ENCODE results near the gene GSTA4.

GSTA4 gene, protein sequence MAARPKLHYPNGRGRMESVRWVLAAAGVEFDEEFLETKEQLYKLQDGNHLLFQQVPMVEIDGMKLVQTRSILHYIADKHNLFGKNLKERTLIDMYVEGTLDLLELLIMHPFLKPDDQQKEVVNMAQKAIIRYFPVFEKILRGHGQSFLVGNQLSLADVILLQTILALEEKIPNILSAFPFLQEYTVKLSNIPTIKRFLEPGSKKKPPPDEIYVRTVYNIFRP

DNA sequence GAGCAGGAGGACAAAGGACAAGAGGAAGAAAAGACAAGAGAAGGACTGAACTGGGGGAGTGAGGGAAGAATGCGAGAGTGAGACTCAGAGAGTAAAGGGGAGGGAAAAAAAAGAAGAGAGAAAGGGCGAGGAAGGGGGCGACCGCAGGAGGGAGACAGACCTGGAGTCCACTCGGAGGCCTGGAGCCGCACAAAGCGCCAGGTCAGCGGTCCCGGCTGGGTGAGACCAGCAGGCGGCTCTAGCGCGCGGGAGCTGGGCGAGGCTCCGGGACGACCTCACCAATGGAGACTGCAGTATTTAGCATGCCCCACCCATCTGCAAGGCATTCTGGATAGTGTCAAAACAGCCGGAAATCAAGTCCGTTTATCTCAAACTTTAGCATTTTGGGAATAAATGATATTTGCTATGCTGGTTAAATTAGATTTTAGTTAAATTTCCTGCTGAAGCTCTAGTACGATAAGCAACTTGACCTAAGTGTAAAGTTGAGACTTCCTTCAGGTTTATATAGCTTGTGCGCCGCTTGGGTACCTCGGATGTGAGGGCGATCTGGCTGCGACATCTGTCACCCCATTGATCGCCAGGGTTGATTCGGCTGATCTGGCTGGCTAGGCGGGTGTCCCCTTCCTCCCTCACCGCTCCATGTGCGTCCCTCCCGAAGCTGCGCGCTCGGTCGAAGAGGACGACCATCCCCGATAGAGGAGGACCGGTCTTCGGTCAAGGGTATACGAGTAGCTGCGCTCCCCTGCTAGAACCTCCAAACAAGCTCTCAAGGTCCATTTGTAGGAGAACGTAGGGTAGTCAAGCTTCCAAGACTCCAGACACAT lies at the start of gene GSTA4:
TSS of gene GSTA4 (minus strand) at position 196 of the 824 bp plus-strand sequence. CDS start 1,041 bp downstream, outside the sequence.
- peak within 1 kb of the TSS; percentile 42 for H3K4me3 ChIP-seq (ENCODE audit: low read depth, low read length)
- TF ChIP-seq, protein P1, sequence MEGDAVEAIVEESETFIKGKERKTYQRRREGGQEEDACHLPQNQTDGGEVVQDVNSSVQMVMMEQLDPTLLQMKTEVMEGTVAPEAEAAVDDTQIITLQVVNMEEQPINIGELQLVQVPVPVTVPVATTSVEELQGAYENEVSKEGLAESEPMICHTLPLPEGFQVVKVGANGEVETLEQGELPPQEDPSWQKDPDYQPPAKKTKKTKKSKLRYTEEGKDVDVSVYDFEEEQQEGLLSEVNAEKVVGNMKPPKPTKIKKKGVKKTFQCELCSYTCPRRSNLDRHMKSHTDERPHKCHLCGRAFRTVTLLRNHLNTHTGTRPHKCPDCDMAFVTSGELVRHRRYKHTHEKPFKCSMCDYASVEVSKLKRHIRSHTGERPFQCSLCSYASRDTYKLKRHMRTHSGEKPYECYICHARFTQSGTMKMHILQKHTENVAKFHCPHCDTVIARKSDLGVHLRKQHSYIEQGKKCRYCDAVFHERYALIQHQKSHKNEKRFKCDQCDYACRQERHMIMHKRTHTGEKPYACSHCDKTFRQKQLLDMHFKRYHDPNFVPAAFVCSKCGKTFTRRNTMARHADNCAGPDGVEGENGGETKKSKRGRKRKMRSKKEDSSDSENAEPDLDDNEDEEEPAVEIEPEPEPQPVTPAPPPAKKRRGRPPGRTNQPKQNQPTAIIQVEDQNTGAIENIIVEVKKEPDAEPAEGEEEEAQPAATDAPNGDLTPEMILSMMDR (IDR thresholded peaks at IDR 0.05; ENCODE audit: borderline replicate concordance, insufficient read depth, low read depth, low read length) = peak; percentile 65

DNA sequence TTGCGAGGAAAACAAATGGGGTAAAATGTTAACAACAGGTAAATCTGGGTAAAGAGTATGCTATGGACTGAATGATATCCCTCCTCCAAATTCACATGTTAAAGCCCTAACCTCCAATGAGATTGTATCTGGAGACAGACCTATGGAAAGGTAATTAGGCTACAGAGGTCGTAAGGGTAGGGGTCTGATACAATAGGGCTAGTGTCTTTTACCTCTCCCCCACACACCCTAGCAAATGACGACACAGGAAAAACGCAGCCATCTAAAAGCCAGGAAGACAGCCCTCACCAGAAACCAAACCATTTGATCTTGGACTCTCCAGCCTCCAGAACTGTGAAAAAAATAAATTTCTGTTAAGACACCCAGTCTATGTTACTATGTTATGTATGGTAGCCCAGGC lies 49.5 kb upstream of the GSTA4 start:
- H3K4me3 ChIP-seq (ENCODE audit: low read depth, low read length) = no peak overlapping the region
- TF ChIP-seq, protein P1 (IDR thresholded peaks at IDR 0.05; ENCODE audit: borderline replicate concordance, insufficient read depth, low read depth, low read length) = no peak

DNA sequence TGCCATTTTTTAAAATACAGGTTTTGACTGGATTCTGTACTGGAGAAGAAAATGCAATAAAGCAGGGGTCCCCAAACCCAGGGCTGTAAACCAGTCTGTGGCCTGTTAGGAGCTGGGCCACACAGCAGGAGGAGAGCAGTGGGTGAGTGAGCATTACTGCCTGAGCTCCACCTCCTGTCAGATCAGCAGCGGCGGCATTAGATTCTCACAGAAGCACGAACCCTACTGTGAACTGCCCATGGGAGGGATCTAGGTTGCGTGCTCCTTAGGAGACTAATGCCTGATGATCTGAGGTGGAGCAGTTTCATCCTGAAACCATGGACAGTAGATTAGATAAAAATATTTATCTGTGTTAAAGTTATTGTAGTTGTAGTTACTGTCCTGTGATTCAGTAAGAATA lies 49.0 kb upstream of the GSTA4 start:
- TF ChIP-seq, protein P1 (IDR thresholded peaks at IDR 0.05; ENCODE audit: borderline replicate concordance, insufficient read depth, low read depth, low read length) = no peak
- H3K4me3 ChIP-seq (ENCODE audit: low read depth, low read length) = no peak overlapping the region

DNA sequence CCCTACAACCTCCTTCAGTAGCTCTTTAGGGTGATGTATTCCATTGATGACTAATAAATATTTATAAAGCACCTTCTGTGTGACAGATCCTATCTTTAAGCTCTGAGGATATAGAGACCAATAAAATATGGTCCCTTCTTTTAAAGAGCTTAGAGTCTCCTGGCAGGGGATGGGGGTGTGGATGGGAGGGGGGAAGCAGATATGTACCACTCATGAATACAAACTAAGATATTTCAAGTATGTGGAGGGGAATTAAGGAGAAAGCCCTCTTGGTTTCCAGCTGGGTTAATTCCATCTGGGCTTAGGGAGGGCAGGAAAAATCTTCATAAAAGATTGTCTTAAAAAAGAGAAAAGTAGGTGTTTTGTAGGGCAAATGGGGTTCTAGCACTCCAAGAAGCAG lies 48.5 kb upstream of the GSTA4 start:
- no peak overlapping the region for H3K4me3 ChIP-seq (ENCODE audit: low read depth, low read length)
- TF ChIP-seq, protein P1 (IDR thresholded peaks at IDR 0.05; ENCODE audit: borderline replicate concordance, insufficient read depth, low read depth, low read length) = no peak

DNA sequence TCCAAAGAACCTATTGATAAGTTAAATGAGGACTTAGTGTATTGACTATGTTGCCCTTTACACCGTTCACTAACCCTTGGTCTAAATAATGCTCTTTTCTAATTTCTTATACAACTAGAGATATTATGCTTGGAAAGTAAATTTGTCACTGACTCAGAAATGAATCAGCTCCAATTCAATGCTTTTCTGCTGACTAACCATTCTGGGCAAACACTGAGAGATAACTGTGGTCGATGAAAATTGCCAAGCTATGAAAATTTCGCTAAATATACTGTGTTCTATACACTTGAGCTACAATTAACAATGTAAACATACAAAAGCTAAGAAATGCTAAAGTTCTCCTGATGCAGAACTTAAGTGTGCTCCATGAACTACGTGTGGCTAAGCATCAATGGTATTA lies 47.0 kb upstream of the GSTA4 start:
- H3K4me3 ChIP-seq (ENCODE audit: low read depth, low read length) = no peak overlapping the region
- TF ChIP-seq, protein P1 (IDR thresholded peaks at IDR 0.05; ENCODE audit: borderline replicate concordance, insufficient read depth, low read depth, low read length) = no peak

DNA sequence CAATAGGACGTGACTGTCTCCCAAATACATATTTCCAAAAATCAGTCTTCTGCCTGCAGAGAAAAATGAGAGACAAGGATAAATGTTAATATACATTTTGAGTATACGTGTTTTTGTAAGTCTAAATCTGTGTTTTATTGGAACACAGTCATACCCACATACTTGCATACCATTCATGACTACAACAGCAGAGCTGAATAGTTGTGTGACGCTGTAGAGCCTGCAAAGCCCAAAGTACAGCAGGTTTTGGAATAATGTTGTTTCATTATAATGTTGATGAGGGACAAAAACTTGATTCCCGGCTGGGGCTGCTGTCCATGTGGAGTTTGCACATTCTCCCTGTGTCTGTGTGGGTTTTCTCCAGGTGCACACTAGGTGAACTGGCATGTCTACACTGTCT lies 46.3 kb upstream of the GSTA4 start:
- TF ChIP-seq, protein P1 (IDR thresholded peaks at IDR 0.05; ENCODE audit: borderline replicate concordance, insufficient read depth, low read depth, low read length) = no peak
- no peak overlapping the region for H3K4me3 ChIP-seq (ENCODE audit: low read depth, low read length)

DNA sequence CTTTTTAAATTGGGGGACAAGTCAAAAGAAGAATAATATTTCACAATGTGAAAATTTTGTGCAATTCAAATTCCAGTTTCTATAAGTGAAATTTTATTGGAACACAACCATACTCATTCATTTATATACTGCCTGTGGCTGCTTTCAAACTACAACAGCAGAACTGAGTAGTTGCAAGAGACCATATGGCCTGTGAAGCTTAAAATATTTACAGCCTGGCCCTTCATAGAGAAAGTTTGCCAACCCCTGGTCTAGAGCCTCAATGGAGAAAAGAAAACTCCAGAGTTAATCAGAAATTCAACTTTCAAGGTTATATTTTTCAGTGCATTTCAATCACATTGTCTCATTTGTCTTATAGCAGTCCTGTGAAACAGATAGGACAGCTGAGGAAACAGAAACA lies 43.5 kb upstream of the GSTA4 start:
- no peak overlapping the region for H3K4me3 ChIP-seq (ENCODE audit: low read depth, low read length)
- TF ChIP-seq, protein P1 (IDR thresholded peaks at IDR 0.05; ENCODE audit: borderline replicate concordance, insufficient read depth, low read depth, low read length) = no peak

Data from GM12875 (cell line).